ENCODE measurements around the gene EYA2.

Gene EYA2

DNA sequence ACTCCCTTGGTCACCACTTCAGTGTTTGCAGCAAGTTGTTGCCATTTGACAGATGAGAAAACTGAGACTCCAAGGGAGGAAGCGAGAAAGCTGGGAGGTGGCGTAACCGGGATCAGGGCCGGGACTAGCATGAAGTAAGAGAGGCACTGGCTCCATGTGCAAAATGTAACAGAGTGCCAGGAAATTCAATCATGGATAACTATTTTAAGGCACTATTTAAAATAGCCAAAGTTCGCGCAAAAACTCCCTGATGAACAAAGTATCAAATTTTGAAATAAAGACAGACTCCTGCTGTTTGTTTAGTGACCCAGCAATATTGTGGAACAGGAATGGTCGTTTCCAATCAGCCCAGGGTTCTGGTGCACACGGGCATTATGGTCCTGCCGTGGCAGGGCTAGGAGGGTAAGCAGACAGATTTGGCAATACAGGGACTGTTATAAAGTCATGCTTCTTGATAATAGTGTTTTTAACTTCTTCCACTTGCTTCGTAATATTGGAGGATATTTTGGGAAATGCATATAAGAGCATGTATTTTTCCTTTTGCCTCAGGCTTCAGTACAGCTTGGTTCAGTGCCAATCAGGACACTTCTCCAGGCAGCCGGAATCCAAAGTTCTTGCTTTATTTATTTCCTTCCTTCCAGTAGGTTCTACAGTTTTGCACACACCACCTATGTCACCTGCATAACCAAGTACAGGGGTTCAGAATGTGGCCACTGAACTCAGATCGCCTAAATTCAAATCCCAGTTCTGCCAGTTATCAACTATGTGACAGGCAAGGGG is 141.6 kb downstream of the EYA2 start:
- DNase-seq (ENCODE audit: low spot score): no peak

DNA sequence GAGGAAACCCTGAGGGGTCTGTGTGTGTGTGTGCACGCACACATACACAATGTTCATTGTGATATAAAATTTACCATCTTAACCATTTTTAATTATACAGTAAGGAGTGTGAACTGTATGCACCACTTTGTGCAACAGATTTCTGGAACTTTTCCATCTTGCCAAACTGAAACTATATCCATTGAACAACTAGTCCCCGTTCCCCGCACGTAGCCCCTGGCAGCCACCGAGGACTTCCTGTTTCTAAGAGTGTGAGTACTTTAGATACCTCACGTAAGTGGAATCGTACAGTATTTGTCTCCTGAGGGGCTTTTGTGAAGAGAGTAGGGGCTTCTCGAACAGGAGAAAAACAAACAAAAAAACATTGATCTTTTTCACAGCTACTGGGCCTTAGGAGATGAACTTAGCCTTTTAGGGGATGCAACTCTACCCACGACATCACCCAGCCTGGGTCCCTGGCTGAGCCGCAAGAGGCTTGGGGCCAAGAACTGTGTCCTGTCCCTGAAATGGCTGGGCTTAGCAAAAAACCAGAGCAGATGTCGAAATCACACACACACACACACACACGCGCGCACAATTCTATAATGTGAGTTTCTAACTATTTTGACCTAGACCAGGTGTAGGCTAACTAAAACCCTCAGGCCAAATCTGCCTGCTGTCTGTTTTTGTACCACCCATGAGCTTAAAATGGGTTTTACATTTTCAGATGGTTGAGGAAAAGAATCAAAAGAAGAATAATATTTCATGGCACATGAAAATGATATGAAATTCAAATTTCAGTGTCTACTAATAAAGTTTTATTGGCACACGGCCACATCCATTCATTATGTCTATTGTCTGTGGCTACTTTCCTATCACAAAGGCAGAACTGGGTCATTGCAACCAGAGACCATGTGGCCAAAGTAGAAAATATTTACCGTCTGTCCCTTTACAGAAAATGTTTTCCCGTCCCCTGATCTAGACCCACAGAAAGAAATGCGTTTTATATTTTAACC is 144.2 kb downstream of the EYA2 start:
- no peak for DNase-seq (ENCODE audit: low spot score)

DNA sequence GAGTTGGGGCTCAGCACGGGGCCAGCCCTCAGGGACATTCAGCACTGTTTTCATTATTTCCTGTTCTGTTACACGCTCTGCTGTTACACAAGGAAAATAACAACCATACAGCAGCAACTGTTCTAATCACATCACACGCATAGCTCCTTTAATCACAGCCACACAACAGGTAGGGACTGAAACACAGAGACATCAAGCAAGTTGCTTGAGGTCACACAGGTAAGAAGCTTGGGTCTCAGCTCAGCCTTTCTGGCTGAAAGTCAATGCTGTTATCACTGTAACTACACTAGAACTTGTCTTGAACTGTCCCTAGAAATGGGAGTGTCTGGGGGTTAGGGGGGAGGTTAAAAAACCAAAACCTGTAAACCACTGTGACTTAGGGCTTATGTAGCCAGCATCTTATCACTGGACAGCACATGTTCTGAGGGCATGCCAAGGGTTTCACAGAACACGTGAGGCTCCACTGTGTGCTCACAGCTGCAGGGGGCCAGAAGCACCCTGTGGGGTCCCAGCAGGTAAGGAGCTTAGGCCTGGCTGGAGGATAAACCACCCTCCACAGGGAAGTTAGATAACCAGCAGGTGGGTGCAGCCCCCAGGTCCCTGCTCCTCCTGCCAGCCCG is 146.0 kb downstream of the EYA2 start:
- no peak for DNase-seq (ENCODE audit: low spot score)

DNA sequence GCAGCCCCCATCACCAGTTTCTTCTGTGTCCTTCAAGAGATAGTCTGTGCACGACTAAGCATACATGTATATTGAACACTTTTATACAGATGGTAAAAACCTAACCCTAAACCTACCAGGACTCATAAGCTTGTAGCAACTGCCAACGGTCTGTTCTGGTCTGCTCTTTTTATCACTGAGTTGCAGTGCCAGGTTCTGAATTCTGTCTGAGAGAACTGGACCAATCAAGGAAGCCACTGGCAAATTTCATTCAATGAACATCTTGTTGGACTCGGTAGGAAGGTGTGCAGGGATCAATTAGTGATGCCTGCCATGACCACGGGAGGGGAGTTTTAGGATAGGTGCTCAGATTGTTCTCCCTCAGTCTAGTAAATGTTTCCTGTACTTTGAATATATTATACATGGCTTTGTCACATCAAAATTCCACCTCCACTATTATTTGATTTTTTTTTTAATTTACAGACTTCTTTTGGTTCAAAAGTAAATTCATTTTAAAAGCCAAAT is 146.8 kb downstream of the EYA2 start:
- no peak for DNase-seq (ENCODE audit: low spot score)

DNA sequence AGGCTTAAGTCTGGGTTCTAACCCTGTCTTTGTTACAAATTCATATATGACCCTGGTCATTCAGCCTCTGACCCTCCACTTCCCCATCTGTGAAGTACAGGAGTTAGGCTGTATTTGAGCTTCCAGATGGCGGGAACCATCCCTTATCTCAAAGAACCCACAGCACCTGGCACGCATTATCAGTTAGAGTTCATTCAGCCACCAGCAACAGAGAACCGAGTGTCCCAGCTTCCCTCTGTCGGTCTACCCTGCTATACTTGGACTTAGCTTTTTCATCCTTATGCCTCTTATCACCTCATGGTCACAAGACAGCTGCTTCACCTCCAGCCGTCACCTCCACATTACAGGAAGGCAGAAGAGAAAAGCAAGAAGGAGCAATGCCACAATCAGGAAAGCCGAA is 147.8 kb downstream of the EYA2 start:
- no peak for DNase-seq (ENCODE audit: low spot score)

DNA sequence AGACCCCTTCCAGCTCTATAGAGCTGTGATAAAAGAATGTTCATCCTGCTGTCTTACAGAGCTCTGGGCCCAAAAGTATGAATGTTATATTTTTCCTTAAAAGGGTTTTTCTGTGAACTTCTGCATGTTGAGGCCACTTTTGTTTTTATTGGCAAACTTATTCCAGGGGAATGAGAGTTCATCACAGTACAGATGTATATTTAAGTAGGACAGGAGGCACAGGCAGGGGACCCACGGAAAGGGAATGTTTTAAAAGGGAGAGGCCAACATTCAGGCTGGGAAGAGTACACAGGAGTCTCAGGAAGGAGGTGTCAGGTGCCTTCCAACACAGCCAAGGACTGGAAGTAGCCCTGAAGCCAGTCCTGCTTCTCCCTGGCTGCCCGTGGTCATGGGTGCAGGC is 148.4 kb downstream of the EYA2 start:
- DNase-seq (ENCODE audit: low spot score): no peak

DNA sequence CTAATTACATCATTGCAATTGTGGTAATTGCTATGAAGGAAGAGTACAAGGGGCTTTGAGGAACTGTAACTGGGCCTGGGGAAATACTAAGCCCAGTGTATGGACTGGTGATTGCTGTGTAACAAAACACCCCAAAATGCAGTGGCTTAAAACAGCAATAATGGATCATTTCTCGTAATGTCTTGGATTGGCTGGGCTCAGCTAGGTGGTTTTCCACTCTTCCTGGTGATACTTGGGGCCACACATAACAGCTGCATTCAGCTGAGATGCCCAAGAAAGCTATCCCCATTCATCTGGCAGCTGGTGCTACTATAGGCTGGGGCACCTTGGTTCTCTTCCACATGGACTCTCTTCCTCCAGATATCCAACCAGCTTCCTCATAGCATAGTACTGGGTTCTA is 150.3 kb downstream of the EYA2 start:
- DNase-seq (ENCODE audit: low spot score): no peak

DNA sequence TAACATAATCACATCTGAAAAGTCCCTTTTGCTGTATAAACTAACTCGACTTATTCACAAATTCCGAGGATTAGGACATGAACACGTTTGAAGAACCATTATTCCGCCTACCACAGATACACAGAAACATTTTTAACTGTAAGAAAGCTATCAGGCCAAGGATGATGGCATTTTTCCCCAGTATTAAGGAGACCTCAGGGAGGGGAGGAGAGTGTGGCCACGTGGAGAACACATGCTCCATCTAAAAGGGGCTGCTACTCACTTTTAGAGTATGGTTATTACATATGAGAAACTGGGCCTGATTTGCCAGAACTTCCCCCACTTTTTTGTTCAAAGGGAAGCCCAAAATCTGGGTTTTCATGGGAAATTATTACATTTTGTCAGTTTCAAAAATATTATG is 153.4 kb downstream of the EYA2 start:
- DNase-seq (ENCODE audit: low spot score): no peak

DNA sequence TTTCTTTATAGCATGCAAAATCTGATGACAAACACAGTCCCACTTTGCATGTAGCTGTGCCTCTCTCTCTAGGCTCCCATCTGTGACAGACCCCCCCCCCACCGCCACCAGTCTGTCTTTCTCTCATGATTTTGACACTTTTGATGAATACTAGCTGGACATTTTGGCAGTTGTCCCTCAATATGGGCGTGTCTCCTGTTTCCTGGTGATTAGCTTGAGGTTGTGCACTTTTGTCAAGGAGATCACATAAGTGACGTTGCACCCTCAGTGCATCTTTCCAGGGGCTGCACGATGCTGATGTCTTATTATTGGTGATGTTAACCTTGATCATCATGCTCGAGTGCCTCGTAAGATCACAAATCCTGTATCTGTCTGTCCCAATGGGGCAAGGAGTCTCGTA is 155.1 kb downstream of the EYA2 start:
- DNase-seq (ENCODE audit: low spot score): no peak

DNA sequence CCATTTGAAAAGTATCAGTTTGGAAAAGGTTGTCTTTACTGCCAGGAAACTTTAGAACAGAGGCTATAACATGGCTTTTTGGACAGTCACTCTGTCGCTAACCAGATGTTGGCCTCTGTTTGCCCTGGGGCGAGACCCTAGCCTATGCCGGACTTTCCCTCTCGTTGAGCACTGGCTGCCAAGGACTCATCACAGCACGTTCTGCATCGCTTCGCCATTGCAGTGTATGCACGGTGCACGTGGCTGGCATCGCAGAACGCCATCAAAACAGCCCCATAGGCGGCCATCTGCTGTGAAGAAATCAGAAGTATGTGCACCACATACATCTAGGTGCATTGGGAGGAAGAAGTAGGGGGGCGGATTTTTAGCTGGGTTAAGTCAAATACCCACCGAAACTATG is 156.4 kb downstream of the EYA2 start:
- DNase-seq (ENCODE audit: low spot score): no peak

DNA sequence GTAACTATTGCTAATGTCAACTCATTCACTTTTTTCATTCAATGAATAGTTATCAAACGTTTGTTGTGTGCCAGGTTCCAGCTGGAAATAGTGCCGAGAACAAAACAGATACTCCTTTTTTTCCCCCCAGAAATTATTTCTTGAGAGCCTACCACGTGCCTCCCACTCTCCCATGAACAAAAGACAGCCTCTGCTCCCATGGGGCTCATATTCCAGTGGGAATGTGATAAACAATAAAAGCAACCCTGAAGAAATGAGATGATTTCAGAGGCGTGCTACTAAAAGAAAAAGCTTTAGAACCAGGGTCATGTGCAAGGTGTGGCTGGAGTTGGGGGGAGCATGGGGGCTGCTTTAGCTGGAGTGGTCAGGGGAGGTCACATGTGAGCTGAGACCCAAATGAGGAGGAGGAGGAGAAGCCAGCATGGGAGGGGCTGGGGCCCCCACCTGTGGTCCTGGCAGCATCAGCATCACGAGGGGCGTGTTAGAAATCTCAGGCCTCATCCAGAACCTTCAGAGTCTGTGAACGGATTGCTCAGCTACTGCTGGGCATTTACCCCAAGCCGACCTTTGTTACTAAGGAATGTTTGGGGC is 157.4 kb downstream of the EYA2 start:
- DNase-seq (ENCODE audit: low spot score): no peak

DNA sequence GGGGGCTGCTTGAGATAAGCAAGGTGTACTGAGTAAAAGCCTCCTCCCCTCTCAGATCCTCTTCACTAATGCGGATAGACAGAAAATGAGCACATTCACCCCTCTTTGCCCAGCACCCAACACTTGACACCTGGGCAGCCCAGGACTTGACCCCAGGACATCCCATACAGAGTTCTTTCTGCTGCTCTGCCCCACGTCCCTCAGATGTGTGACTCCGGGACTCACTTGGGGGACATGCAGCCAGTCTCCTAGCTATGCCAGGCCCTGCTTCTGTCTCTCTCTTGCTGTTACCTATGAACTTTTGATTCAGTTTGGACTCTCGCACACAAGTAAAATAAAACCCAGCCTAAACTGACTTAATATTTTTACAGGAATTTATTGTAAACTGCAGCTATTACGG is 159.9 kb downstream of the EYA2 start:
- no peak for DNase-seq (ENCODE audit: low spot score)

DNA sequence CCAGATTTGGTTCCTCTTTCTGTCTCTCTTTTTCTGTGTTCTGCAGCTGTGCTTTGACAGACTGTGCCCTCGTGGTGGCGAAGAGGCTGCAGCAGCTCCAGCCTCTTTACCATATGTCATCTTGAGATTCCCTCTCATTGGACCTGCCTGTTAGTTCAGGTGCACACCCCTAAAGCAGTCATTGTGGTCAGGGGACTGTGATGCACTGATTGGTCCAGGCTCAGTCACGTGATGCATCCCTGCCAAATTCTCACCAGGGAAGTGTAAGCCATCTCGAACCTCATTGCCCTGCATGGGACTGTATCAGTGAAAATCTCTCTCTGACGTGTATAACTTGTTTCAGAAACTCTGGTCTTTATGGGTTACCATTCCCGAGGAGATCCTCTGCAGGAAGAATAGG is 160.3 kb downstream of the EYA2 start:
- DNase-seq (ENCODE audit: low spot score): no peak

DNA sequence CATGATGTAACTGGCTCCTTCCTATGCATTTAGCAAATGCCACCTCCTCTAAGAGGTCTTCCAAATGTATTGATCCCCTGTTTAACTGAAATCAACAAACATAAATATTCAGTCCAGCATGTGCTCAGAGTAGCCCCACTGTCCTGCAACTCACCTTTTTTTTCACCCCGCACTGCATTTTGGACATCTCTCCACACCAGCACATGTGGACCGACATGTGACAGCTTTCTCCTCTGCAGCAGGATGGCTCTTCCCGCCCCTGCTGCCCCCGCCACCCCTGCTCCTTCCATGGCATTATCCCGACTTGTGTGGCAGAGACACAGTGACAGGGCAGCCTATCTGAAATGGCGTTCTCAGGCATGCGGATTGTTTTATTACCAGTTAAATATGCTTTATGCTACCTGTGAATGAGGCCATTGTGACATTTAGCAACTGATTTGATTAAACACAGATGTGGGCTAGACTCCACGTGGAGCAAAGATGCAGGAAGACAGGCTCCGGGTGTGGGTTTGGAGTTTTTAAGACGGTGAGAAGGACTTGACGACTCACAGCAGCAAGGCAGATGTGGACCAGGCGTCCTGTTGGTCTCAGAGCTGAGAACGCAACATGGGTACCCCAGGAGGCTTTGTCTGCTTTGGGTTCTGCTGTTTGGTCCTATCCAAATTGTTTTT is 161.2 kb downstream of the EYA2 start:
- no peak for DNase-seq (ENCODE audit: low spot score)

DNA sequence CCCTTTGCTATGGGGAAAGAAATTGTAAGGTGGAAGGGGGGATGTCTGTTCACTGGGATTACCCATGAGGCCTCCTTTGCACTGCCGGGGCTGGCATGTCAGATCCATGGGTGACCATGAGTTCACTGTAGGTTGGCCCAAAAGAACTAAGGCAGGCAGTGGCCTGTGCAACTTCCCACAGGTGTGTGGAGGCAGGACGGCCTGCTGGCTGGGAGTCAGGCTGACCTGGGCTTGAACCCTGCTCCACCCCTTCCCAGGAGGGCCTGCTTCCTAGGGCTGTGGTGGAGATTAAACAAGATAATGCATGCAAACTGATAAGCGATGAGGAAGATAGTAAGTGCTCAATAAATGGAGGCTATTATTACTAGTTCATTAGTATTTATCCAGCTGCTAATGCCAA is 163.0 kb downstream of the EYA2 start:
- no peak for DNase-seq (ENCODE audit: low spot score)

DNA sequence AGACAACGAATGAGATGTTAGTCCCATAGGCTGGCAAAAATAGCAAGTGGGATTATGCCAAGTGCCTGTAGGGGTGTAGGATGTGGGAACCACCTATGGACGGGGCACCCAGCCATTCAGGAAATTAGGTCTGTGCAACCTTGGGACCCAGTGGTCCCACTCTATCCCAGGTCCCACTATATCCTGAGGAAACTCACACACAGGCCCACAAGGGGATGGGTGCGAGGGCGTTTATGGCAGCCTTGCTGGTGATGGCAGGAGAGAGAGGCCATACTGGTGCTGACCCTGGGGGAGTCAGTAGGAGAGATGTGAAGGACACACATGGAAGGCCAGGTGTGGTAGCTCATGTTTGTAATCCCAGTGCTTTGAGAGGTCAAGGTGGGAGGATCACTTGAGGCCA is 163.6 kb downstream of the EYA2 start:
- no peak for DNase-seq (ENCODE audit: low spot score)

DNA sequence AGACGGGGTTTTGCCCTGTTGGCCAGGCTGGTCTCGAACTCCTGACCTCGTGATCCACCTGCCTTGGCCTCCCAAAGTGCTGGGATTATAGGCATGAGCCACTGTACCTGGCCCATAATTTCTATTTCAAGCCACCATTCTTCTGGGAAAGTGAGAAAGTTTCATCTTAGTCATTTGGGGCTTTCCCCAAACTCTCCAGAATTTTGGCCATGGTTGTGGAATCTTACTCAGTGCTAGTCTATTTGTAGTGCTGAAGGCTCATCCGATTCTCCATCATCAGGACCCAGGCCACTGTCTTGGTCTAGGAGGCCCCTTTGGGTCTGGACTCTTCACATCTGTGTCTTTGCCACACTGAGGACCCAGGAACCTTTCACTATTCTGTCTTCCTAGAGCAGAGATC is 164.9 kb downstream of the EYA2 start:
- no peak for DNase-seq (ENCODE audit: low spot score)

DNA sequence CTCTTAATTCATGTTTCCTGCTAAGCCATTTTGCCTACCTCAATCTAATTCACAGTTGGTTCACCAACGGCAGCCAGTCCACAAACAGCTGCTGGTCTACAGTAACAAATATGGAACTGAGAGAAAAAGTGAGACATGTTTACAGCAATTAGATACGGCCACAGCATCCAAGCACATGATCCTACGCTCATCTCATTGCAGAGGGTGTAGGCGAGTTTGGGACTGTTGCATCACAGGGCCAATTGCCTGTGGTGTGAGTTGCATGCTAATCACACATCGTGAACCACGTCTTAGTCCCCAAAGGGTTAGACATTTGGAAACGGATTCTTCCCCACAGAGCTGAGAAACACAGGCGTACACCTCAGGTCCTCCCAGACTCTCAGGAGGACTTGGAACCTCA is 166.9 kb downstream of the EYA2 start:
- no peak for DNase-seq (ENCODE audit: low spot score)

DNA sequence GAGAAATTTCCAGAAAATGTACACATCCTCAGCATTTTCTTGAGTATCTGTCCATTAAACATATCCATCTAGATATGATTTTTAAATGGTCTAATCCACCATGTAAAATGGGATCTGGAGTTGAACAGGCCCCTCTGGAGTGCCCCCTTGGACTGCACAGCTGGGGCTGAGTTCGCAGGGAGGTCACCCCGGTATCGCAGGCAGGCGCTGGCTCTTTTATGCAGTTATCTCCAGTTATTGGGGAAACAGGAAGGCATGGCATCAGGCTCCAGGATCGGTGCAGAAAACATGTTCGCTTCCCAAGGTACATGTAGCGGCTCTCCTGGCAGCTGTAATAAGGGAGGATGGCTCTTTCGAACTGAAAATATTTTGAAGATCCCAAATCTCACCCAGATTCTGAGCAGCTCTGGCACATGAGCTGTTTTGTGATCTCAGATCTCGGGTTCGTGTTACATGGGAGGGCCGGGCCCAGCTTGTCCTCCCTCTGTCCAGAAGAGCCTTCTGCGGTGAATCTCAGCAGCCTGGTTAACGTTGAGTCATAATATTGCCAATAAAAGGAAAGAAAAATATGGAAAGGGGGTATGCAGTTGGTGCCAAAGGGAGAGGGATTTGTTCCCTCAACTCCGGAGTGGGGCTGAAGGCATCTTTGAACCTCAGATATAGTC is 167.7 kb downstream of the EYA2 start:
- no peak for DNase-seq (ENCODE audit: low spot score)

DNA sequence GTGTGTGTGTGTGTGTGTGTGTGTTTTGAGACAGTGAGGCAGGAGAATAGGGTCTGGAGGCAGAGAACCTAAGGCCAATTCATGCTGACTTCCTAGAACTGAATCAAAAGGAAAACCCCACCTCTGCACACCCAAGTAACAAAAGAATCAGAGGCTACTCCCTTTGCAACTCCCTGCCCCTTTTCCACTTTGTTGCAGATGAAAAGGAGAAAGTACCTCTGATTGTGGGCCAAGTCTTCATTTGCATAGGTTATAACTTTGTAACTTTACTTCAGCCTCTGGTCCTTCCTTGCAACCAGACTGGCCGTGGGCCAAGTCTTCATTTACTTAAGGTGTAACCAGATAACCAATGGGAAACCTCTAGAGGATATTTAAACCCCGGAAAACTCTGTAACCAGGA is 168.8 kb downstream of the EYA2 start:
- DNase-seq (ENCODE audit: low spot score): no peak

DNA sequence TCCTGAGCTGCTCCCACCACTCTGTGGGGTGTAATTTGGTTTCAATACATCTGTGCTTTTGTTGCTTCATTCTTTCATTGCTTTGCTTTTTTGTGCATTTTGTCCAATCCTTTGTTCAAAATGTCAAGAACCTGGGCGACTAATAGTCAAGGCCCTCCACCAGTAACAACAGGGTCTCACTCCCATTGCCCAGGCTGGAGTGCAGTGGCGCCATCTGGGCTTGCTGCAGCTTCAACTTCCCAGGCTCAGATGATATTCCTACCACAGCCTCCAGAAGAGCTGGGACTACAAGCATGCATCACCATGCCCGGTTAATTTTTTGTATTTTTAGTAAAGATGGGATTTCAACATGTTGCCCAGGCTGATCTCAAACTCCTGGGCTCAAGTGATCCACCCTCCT is 169.2 kb downstream of the EYA2 start:
- no peak for DNase-seq (ENCODE audit: low spot score)
